IMR-90 (cell line): ENCODE results near the gene ZNF74. TPM values are rescaled to one million over a fixed set of nuclear protein-coding genes. Genes with fewer than 3 reads are reported as not detected.

Experiments used
- ATAC-seq: fragments of 200-7000 bp; cut with Tn5 transposase; 2 replicates; pipeline ENCODE4 v1.9.1; 2020; ENCODE audit warnings: low read depth, mild to moderate bottlenecking, moderate library complexity
- BruUV-seq: library from RNA; stranded (reverse); fragments of 400-500 nt; replicated peaks from 2 replicates; lab custom pipeline; 2021; lab: Mats Ljungman, UMichigan
- CTCF ChIA-PET: fragments of 300-600 bp; formaldehyde crosslinking; extraction: SDS; loops from one replicate; lab custom pipeline; 2021; ENCODE audit warnings: antibody characterized with exemption; lab: Yijun Ruan, JAX
- POLR2A ChIA-PET: fragments of 300-600 bp; sonication (Branson Sonifier 250); formaldehyde crosslinking; loops from one replicate; lab custom pipeline; 2022; ENCODE audit warnings: antibody characterized with exemption; ENCODE audit not compliant: unreplicated experiment; lab: Charles Lee
- DNase-seq: peaks from one replicate; pipeline ENCODE4 v3.0.0; 2013
- H2AFZ ChIP-seq: replicated peaks from 2 replicates; pipeline ENCODE3; 2013; ENCODE audit warnings: low read length, mild to moderate bottlenecking; ENCODE audit not compliant: poor library complexity
- H2AK5ac ChIP-seq: 2 replicates; pipeline ENCODE4 v1.6.1; 2013; ENCODE audit warnings: low read depth, low read length, inconsistent platforms
- H2AK9ac ChIP-seq: replicated peaks from 2 replicates; pipeline ENCODE3; 2013; ENCODE audit warnings: mild to moderate bottlenecking, low read depth, low read length, moderate library complexity; ENCODE audit not compliant: poor library complexity
- H2BK120ac ChIP-seq: 2 replicates; pipeline ENCODE4 v1.6.1; 2013; ENCODE audit warnings: low read depth, low read length, inconsistent platforms
- H2BK15ac ChIP-seq: 3 replicates; pipeline ENCODE4 v1.6.1; 2013; ENCODE audit warnings: low read depth, low read length, inconsistent platforms
- H2BK20ac ChIP-seq: 2 replicates; pipeline ENCODE4 v1.6.1; 2013; ENCODE audit warnings: low read depth, mild to moderate bottlenecking, inconsistent platforms, low read length, moderate library complexity
- H2BK5ac ChIP-seq: 2 replicates; pipeline ENCODE4 v1.6.1; 2013; ENCODE audit warnings: mild to moderate bottlenecking, low read depth, low read length, inconsistent platforms; ENCODE audit not compliant: poor library complexity, severe bottlenecking
- H3K14ac ChIP-seq: replicated peaks from 2 replicates; pipeline ENCODE4 v1.6.1; 2013; ENCODE audit warnings: low read depth, low read length, inconsistent platforms
- H3K18ac ChIP-seq: 2 replicates; pipeline ENCODE4 v1.6.1; 2013; ENCODE audit warnings: low read depth, low read length, control low read depth
- H3K23ac ChIP-seq: 2 replicates; pipeline ENCODE4 v1.6.1; 2013; ENCODE audit warnings: low read depth, low read length, inconsistent platforms
- H3K27ac ChIP-seq: 2 replicates; pipeline ENCODE4 v1.5.1; 2013; ENCODE audit warnings: mild to moderate bottlenecking, control low read depth, low read length; ENCODE audit not compliant: insufficient read depth
- H3K27me3 ChIP-seq: 2 replicates; pipeline ENCODE4 v1.6.1; 2013; ENCODE audit warnings: low read length; ENCODE audit not compliant: control insufficient read depth, insufficient read depth
- H3K36me3 ChIP-seq: 2 replicates; pipeline ENCODE4 v1.6.1; 2013; ENCODE audit warnings: low read length, mixed read lengths; ENCODE audit not compliant: control insufficient read depth, insufficient read depth
- H3K4ac ChIP-seq: 2 replicates; pipeline ENCODE4 v1.6.1; 2013; ENCODE audit warnings: low read depth, low read length, inconsistent platforms
- H3K4me1 ChIP-seq: 2 replicates; pipeline ENCODE4 v1.6.1; 2013; ENCODE audit warnings: low read length, mixed read lengths; ENCODE audit not compliant: control insufficient read depth, insufficient read depth
- H3K4me2 ChIP-seq: 2 replicates; pipeline ENCODE4 v1.6.1; 2013; ENCODE audit warnings: low read depth, mild to moderate bottlenecking, control low read depth, low read length, moderate library complexity
- H3K4me3 ChIP-seq: 2 replicates; pipeline ENCODE4 v1.5.1; 2013; ENCODE audit warnings: low read depth, mild to moderate bottlenecking, control low read depth, low read length, moderate library complexity; ENCODE audit not compliant: insufficient read depth
- H3K56ac ChIP-seq: 2 replicates; pipeline ENCODE4 v1.6.1; 2013; ENCODE audit warnings: low read length, inconsistent platforms; ENCODE audit not compliant: insufficient read depth; ENCODE audit errors: extremely low read depth
- H3K79me1 ChIP-seq, 2 experiments: 2 replicates each; pipeline ENCODE4 v1.6.1; 2013; ENCODE audit warnings: low read length in 2 of 2, inconsistent platforms in 1 of 2, low read depth in 1 of 2
- H3K9ac ChIP-seq: 2 replicates; pipeline ENCODE4 v1.6.1; 2013; ENCODE audit warnings: low read depth, low read length, control low read depth
- H3K9me1 ChIP-seq: 2 replicates; pipeline ENCODE4 v1.6.1; 2013; ENCODE audit warnings: low read length, inconsistent platforms; ENCODE audit not compliant: insufficient read depth
- H3K9me3 ChIP-seq: 2 replicates; pipeline ENCODE4 v1.6.1; 2013; ENCODE audit warnings: low read length; ENCODE audit not compliant: control insufficient read depth, insufficient read depth
- H4K20me1 ChIP-seq: 2 replicates; pipeline ENCODE4 v1.6.1; 2013; ENCODE audit warnings: low read length, inconsistent platforms; ENCODE audit not compliant: insufficient read depth
- H4K5ac ChIP-seq: 2 replicates; pipeline ENCODE4 v1.6.1; 2013; ENCODE audit warnings: mild to moderate bottlenecking, low read depth, low read length, control low read depth
- H4K8ac ChIP-seq, 2 experiments: 2 replicates each; pipeline ENCODE4 v1.6.1; 2013; ENCODE audit warnings: low read depth in 2 of 2, low read length in 2 of 2, control low read depth in 1 of 2, inconsistent platforms in 1 of 2
- H4K91ac ChIP-seq: 2 replicates; pipeline ENCODE4 v1.6.1; 2013; ENCODE audit warnings: low read depth, low read length, inconsistent platforms; ENCODE audit not compliant: insufficient read depth
- BHLHE40 ChIP-seq: fragments of 150-350 bp; IDR thresholded peaks from 2 replicates; pipeline ENCODE4 v1.6.1; 2016; ENCODE audit warnings: mild to moderate bottlenecking, low read depth, low read length
- CHD1 ChIP-seq: IDR thresholded peaks from 2 replicates; pipeline ENCODE4 v1.6.1; 2012; ENCODE audit warnings: low read depth, low read length, improper control_type of control experiment
- CTCF ChIP-seq: conservative IDR thresholded peaks from 2 replicates; pipeline ENCODE4 v1.5.1; 2012; ENCODE audit warnings: mild to moderate bottlenecking, low read depth, low read length, improper control_type of control experiment
- FOS ChIP-seq: fragments of 150-350 bp; IDR thresholded peaks from 2 replicates; pipeline ENCODE4 v1.6.1; 2016; ENCODE audit warnings: low read depth, low read length
- MAFK ChIP-seq: IDR thresholded peaks from 2 replicates; pipeline ENCODE4 v1.6.1; 2012; ENCODE audit warnings: low read depth, low read length, improper control_type of control experiment
- MAZ ChIP-seq: IDR thresholded peaks from 2 replicates; pipeline ENCODE4 v1.6.1; 2012; ENCODE audit warnings: low read depth, mild to moderate bottlenecking, low read length, improper control_type of control experiment, moderate library complexity, borderline replicate concordance
- MXI1 ChIP-seq: IDR thresholded peaks from 2 replicates; pipeline ENCODE4 v1.6.1; 2012; ENCODE audit warnings: low read depth, mild to moderate bottlenecking, low read length, moderate library complexity, borderline replicate concordance
- NFE2L2 ChIP-seq: fragments of 150-350 bp; IDR thresholded peaks from 2 replicates; pipeline ENCODE4 v1.6.1; 2016; ENCODE audit warnings: low read depth, mild to moderate bottlenecking, low read length
- POLR2A ChIP-seq: IDR thresholded peaks from 2 replicates; pipeline ENCODE4 v1.6.1; 2012; ENCODE audit warnings: mild to moderate bottlenecking, low read depth, low read length
- RAD21 ChIP-seq: IDR thresholded peaks from 2 replicates; pipeline ENCODE4 v1.6.1; 2012; ENCODE audit warnings: low read length, improper control_type of control experiment
- RCOR1 ChIP-seq: IDR thresholded peaks from 2 replicates; pipeline ENCODE4 v1.6.1; 2012; ENCODE audit warnings: mild to moderate bottlenecking, low read length, improper control_type of control experiment; ENCODE audit not compliant: insufficient replicate concordance
- RFX5 ChIP-seq: IDR thresholded peaks from 2 replicates; pipeline ENCODE4 v1.8.0; 2012; ENCODE audit warnings: low read depth, mild to moderate bottlenecking, low read length, moderate library complexity
- SMC3 ChIP-seq: fragments of 150-350 bp; IDR thresholded peaks from 2 replicates; pipeline ENCODE4 v1.6.1; 2016; ENCODE audit warnings: low read depth, mild to moderate bottlenecking, antibody characterized with exemption, low read length, moderate library complexity
- WGBS, 2 experiments: methylation state at CpG; one replicate each; pipeline versions ENCODE4 v1.1.5 to v1.1.7; 2013; ENCODE audit warnings: missing lambda C conversion rate in 2 of 2; ENCODE audit not compliant: insufficient read length in 1 of 2; ENCODE audit errors: extremely low coverage in 2 of 2; 5-methylcytosine and 5-hydroxymethylcytosine counted together
- dilution Hi-C: fragments of 300-500 bp; cut with HindIII; formaldehyde crosslinking; loops from one replicate; pipeline ENCODE4 v1.14.3; 2018; ENCODE audit warnings: low sequenced_read_pairs; ENCODE audit not compliant: unreplicated experiment
- in situ Hi-C: fragments of 300-500 bp; cut with MboI; formaldehyde crosslinking; loops from 3 replicates; pipeline ENCODE4 v1.14.3; 2019; ENCODE audit warnings: low sequenced_read_pairs, inconsistent platforms, mixed read lengths
- intact Hi-C: fragments of 100-400 bp; cut with micrococcal nuclease; formaldehyde crosslinking; loops from 2 replicates; pipeline ENCODE4 v1.10.0; 2022
- polyA plus RNA-seq, 3 experiments: library from polyadenylated mRNA; depleted of rRNA; stranded (reverse); fragments of >200 nt; gene quantifications; 2 replicates each; pipeline ENCODE4 v1.2.3, GENCODE V29; 2012; ENCODE audit warnings: low replicate concordance in 1 of 3
- total RNA-seq: library from RNA; depleted of rRNA; stranded (reverse); fragments of >200 nt; gene quantifications from 2 replicates; pipeline ENCODE4 v1.2.3, GENCODE V29; 2012
- TF ChIP-seq, protein P1 (sequence below): fragments of 150-350 bp; IDR thresholded peaks from 2 replicates; pipeline ENCODE4 v1.6.1; 2016; ENCODE audit warnings: low read depth, mild to moderate bottlenecking, low read length, moderate library complexity, borderline replicate concordance
- TF ChIP-seq, protein P2 (sequence below): fragments of 150-350 bp; IDR thresholded peaks from 2 replicates; pipeline ENCODE4 v1.6.1; 2017; ENCODE audit warnings: mild to moderate bottlenecking, antibody characterized with exemption, low read length, low read depth

ZNF74 gene
- total and polyA plus RNA-seq, 2 of the 4 experiments (the other 2 are of a cell fraction): 7.5 to 8.4 TPM

DNA sequence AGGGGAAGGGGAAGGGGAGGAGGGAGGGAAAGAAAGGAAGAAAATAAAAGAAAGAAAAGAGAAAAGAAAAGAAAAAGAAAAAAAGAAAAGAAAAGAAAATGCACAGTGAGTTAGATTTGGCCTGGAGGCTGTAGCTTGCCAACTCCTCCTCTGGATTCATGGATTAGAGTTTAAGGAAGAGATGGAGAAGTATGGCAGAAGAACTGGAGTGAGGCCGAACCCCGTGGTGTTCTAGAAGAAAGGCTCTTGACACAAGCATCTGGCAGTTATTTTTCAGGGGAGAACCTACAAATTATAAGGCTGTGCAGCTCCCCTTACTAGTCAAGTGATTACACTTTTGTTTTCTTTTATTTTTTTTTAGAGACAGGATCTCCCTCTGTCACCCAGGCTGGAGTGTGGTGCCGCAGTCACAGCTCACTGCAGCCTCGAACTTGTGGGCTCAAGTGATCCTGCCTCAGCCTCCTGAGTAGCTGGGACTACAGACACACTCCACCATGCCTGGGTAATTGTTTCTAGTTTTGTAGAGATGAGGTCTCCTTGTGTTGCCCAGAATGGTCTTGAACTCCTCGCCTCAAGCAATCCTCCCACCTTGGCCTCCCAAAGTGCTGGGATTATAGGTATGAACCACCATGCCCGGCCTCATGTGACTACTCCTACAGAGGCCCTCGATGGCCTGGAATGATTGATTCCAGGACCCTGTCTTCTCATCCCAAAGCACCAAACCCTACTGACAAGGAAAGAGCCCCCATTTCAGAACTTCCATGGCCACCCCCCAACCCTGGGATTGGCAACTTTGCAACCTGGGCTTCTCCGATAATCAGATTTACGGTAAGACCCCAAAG is 19.5 kb downstream of the ZNF74 start:
- Histone ChIP-seq H2AK9ac (no peak overlapping the region), H3K9ac (no peak overlapping the region), H3K23ac (no peak overlapping the region), H3K4me1 (no peaks in the 10 kb centered on the region), H3K14ac (no peak overlapping the region), H3K9me3 (no peaks in the 10 kb centered on the region), H4K8ac (no peak overlapping the region), H3K18ac (no peak overlapping the region), H2BK20ac (no peak overlapping the region), H2AK5ac (no peak overlapping the region; the same call in 1 of the 2 replicates), H3K9me1 (no peaks in the 10 kb centered on the region), H3K36me3 (0 out of 2 replicates have a peak, but pooled peaks cover 1% of the 10 kb centered on the region), H3K4me2 (no peak overlapping the region), H4K5ac (no peak overlapping the region), H3K56ac (no peak overlapping the region), H3K4ac (no peak overlapping the region), H4K20me1 (no peaks in the 10 kb centered on the region), H2AFZ (no peak overlapping the region), H3K4me3 (no peak overlapping the region), H2BK120ac (no peak overlapping the region), H4K91ac (no peak overlapping the region), H2BK5ac (no peak overlapping the region), H3K27ac (no peak overlapping the region), H3K79me1 (no peaks in the 10 kb centered on the region), H2BK15ac (no peak overlapping the region), H3K27me3 (no peaks in the 10 kb centered on the region)
- no TSS peak for BruUV-seq
- no CpG with 5 or more reads among the region's 9 CpGs for WGBS, 2 experiments
- dilution Hi-C loops (no loop called here), in situ Hi-C loops (loop anchor here (10.0 kb wide), 1 partner anchor 51 kb away; no protein-coding TSS in a partner anchor), intact Hi-C loops (no loop called here)
- ATAC-seq: no peak
- ChIA-PET CTCF (no interaction called here), POLR2A (no interaction called here)
- no peak for DNase-seq
- TF ChIP-seq CTCF (no peak), SMC3 (no peak), RAD21 (no peak), RCOR1 (no peak), MAZ (no peak), MAFK (no peak), RFX5 (no peak), FOS (no peak), MXI1 (no peak), POLR2A (no peak), CHD1 (no peak), BHLHE40 (no peak), NFE2L2 (no peak)
- TF ChIP-seq, protein P1, sequence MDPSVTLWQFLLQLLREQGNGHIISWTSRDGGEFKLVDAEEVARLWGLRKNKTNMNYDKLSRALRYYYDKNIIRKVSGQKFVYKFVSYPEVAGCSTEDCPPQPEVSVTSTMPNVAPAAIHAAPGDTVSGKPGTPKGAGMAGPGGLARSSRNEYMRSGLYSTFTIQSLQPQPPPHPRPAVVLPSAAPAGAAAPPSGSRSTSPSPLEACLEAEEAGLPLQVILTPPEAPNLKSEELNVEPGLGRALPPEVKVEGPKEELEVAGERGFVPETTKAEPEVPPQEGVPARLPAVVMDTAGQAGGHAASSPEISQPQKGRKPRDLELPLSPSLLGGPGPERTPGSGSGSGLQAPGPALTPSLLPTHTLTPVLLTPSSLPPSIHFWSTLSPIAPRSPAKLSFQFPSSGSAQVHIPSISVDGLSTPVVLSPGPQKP: no peak
- TF ChIP-seq, protein P2, sequence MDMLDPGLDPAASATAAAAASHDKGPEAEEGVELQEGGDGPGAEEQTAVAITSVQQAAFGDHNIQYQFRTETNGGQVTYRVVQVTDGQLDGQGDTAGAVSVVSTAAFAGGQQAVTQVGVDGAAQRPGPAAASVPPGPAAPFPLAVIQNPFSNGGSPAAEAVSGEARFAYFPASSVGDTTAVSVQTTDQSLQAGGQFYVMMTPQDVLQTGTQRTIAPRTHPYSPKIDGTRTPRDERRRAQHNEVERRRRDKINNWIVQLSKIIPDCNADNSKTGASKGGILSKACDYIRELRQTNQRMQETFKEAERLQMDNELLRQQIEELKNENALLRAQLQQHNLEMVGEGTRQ: no peak
